MCF 10A (cell line): ENCODE measurements around the gene TNS3. TPM values are rescaled to one million over a fixed set of nuclear protein-coding genes. Genes with fewer than 3 reads are reported as not detected.

ENCODE experiments used
- BruUV-seq: library from RNA; stranded (reverse); fragments of 400-500 nt; replicated peaks from 2 replicates; lab custom pipeline; 2021; lab: Mats Ljungman, UMichigan
- CTCF ChIA-PET: fragments of 300-600 bp; sonication (Branson Sonifier 250); formaldehyde crosslinking; extraction: SDS; loops from one replicate; lab custom pipeline; 2021; ENCODE audit warnings: antibody characterized with exemption, inconsistent platforms; lab: Yijun Ruan, JAX
- POLR2A ChIA-PET: fragments of 300-600, 350-650 bp; sonication (Branson Sonifier 250); formaldehyde crosslinking; extraction: SDS; loops from one replicate; lab custom pipeline; 2020; ENCODE audit warnings: antibody characterized with exemption, inconsistent platforms; lab: Yijun Ruan, JAX
- DNase-seq: peaks from one replicate; pipeline ENCODE4 v3.0.0-alpha.2; 2018; ENCODE audit not compliant: unreplicated experiment
- H3K27ac Mint-ChIP-seq: one replicate; pipeline ENCODE4 v1.8.0; 2022; ENCODE audit warnings: mild to moderate bottlenecking, low read depth, mixed read lengths; ENCODE audit not compliant: unreplicated experiment
- H3K27me3 Mint-ChIP-seq: one replicate; pipeline ENCODE4 v1.8.0; 2022; ENCODE audit warnings: mixed read lengths; ENCODE audit not compliant: insufficient read depth, unreplicated experiment
- H3K36me3 Mint-ChIP-seq: one replicate; pipeline ENCODE4 v1.8.0; 2022; ENCODE audit warnings: mild to moderate bottlenecking, moderate library complexity, mixed read lengths; ENCODE audit not compliant: insufficient read depth, unreplicated experiment
- H3K4me1 Mint-ChIP-seq: one replicate; pipeline ENCODE4 v1.8.0; 2022; ENCODE audit warnings: mixed read lengths; ENCODE audit not compliant: insufficient read depth, unreplicated experiment
- H3K4me3 Mint-ChIP-seq: one replicate; pipeline ENCODE4 v1.8.0; 2022; ENCODE audit warnings: mild to moderate bottlenecking, moderate library complexity, mixed read lengths; ENCODE audit not compliant: unreplicated experiment
- H3K9me3 Mint-ChIP-seq: one replicate; pipeline ENCODE4 v1.8.0; 2022; ENCODE audit warnings: mixed read lengths; ENCODE audit not compliant: unreplicated experiment
- intact Hi-C: fragments of 100-400 bp; cut with micrococcal nuclease; formaldehyde crosslinking; loops from 2 replicates; pipeline ENCODE4 v1.14.1; 2022
- total RNA-seq: library from RNA; stranded (reverse); gene quantifications from 2 replicates; pipeline ENCODE4 v1.2.3, GENCODE V29; 2022
- TF ChIP-seq, protein P1 (sequence below): fragments of 200-600 bp; IDR thresholded peaks from one replicate; pipeline ENCODE4 v1.8.0; 2022; ENCODE audit warnings: antibody characterized with exemption, mild to moderate bottlenecking; ENCODE audit not compliant: unreplicated experiment

The TNS3 gene
- total RNA-seq, 1 experiment from 2014 or later = 30.1 TPM

DNA sequence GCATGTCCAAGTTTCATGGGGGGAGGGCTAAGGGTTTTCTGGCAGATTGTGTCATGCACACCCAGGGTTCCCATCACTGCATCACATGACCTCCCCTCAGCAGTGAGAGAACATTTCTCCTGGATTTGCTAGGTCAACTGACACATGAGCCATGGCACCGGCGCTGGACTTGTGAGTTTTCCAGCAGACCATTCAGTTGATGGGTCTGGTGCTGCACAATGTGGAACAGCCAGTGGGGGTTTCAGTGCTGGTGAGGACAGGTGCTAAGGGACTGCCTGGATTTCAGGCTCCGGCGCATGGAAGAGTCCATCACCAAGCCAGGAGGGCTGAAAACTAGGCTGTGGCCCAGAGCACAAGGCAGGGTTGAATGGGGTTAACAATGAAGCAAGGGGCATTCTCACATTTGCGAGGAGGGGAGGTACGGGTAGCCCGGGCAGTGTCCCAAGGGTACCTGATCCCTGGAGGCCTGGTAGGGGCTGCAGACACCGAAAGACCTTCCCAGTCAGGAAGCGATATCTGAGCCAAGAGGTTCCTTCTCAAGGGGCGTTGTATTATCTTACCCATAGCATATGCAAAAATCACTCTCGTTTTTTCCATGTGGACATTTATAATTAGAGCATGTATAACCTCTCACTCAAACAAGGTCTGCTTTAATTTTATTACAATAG is 203.0 kb downstream of the TNS3 start:
- TF ChIP-seq, protein P1, sequence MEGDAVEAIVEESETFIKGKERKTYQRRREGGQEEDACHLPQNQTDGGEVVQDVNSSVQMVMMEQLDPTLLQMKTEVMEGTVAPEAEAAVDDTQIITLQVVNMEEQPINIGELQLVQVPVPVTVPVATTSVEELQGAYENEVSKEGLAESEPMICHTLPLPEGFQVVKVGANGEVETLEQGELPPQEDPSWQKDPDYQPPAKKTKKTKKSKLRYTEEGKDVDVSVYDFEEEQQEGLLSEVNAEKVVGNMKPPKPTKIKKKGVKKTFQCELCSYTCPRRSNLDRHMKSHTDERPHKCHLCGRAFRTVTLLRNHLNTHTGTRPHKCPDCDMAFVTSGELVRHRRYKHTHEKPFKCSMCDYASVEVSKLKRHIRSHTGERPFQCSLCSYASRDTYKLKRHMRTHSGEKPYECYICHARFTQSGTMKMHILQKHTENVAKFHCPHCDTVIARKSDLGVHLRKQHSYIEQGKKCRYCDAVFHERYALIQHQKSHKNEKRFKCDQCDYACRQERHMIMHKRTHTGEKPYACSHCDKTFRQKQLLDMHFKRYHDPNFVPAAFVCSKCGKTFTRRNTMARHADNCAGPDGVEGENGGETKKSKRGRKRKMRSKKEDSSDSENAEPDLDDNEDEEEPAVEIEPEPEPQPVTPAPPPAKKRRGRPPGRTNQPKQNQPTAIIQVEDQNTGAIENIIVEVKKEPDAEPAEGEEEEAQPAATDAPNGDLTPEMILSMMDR = no peak
- H3K36me3 Mint-ChIP-seq = peaks cover 23% of the 10 kb centered on the region
- ChIA-PET CTCF (interaction anchor here (0.6 to 1.5 kb wide), 5 partner anchors 42 to 155 kb away, joined by 3 to 7 read pairs (median 4); no protein-coding TSS in a partner anchor), POLR2A (interaction anchor here (1.2 to 2.1 kb wide), 2 partner anchors 17 to 43 kb away, joined by 5 to 8 read pairs; no protein-coding TSS in a partner anchor)
- no peaks in the 10 kb centered on the region for H3K27me3 Mint-ChIP-seq
- no peak overlapping the region for H3K4me3 Mint-ChIP-seq
- peaks cover 26% of the 10 kb centered on the region for H3K4me1 Mint-ChIP-seq
- DNase-seq = no peak
- BruUV-seq = no TSS peak
- intact Hi-C loops = no loop called here
- no peaks in the 10 kb centered on the region for H3K9me3 Mint-ChIP-seq
- no peak overlapping the region for H3K27ac Mint-ChIP-seq

DNA sequence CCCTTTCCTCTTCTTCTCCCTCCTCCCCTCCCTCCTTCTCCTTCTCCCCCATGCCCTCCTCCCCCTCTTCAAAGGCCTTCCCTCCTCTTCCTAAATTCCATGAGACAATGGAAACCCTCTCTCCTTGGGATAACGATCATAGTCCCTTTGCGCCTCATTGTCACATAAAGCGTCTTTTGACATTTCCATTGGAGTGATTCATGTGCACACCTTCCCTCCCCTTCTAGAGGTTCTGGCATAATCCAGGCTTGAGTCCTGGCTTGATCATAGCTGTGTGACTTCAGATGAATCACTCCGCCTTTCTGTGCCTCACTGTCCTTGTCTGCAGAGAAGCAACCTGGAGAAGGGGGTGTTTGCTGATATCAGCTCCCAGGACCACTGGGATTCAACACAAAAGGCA is 204.2 kb downstream of the TNS3 start:
- H3K4me1 Mint-ChIP-seq = peaks cover 26% of the 10 kb centered on the region

DNA sequence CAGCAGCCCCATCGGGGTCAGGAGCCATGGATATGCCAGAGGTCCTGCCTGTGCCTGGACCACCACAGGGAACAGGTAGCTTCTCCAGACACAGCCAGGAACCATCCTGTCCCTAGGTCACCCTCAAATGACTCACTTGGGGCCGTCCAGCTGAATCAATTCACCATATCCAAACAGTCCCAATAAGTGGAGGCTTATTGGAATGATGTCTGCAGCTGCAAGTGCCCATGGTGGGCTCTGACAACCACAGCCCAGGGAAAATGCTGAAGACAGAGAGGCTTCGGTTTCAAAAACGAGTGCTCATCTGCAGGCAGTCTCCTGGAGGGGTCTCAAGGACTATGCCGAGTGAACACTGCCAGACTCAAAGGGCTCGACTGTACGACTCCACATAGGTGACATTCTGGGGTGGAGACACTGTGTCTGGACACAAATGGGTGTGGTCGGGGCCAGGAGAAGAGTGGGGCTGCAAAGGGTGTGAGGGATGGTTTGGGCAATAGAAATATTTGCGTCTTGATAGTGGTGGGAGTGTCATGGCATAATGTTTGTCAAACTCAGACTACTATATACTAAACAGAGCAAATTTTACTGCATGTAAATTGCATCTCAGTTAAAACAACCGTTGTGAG is 204.8 kb downstream of the TNS3 start:
- Mint-ChIP-seq H3K4me1 (peaks cover 32% of the 10 kb centered on the region), H3K27ac (no peak overlapping the region), H3K27me3 (no peaks in the 10 kb centered on the region), H3K4me3 (no peak overlapping the region), H3K36me3 (peaks cover 23% of the 10 kb centered on the region), H3K9me3 (no peaks in the 10 kb centered on the region)
- no TSS peak for BruUV-seq
- no peak for DNase-seq
- POLR2A ChIA-PET = no interaction called here
- TF ChIP-seq, protein P1 = no peak
- CTCF ChIA-PET = no interaction called here
- intact Hi-C loops = no loop called here

More for the DNA sequence above, 204.2 kb downstream of the TNS3 start:
- ChIA-PET CTCF (interaction anchor here (0.6 to 1.5 kb wide), 3 partner anchors 78 to 124 kb away, joined by 3 to 7 read pairs (median 3); no protein-coding TSS in a partner anchor), POLR2A (no interaction called here)
- H3K36me3 Mint-ChIP-seq = peaks cover 26% of the 10 kb centered on the region
- no peak for DNase-seq
- TF ChIP-seq, protein P1 = no peak
- H3K27ac Mint-ChIP-seq = no peak overlapping the region
- H3K4me3 Mint-ChIP-seq = no peak overlapping the region
- intact Hi-C loops = no loop called here
- BruUV-seq = no TSS peak
- no peaks in the 10 kb centered on the region for H3K9me3 Mint-ChIP-seq
- H3K27me3 Mint-ChIP-seq = no peaks in the 10 kb centered on the region

DNA sequence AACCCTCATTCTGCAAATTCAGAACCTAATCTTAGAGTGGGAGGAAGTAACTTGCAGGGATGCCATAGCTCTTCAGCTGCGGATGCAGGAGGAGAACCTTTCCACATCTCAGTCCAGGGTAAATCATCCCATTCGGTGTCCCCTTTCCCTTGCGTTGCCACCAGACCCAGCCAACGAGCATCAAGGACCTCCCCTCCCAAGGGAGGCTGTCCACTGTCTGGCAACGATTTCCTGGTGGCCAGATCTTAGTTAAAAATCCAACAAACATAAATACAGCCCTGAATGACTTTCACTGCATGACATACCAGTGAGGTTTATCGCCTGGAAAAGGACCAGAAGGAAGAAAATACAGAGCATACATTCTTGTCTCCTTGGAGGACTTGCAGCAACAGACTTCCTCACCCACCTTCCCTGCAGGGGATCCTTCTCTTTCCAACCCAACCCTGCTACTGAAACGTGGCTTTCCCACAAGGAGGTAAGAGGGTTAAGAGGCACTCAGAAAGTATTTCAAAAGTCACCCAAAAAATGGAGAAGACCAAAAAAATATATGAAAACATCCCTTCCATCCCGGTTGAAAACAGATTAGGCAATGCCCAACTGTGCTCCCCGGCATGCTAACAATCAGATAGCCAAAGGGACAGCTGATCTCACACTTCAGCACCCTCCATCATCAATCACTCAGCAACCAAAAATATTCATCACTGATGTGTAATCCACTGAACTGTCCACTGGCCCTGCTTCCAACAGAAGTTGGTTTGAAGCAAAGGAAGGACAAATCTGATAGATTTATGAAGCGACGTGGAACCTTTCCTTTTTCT is 206.6 kb downstream of the TNS3 start:
- Mint-ChIP-seq H3K27ac (no peak overlapping the region), H3K4me1 (peaks cover 39% of the 10 kb centered on the region), H3K9me3 (no peaks in the 10 kb centered on the region), H3K4me3 (no peak overlapping the region), H3K27me3 (no peaks in the 10 kb centered on the region), H3K36me3 (peaks cover 25% of the 10 kb centered on the region)
- no peak for DNase-seq
- no TSS peak for BruUV-seq
- CTCF ChIA-PET = no interaction called here
- TF ChIP-seq, protein P1 = no peak
- intact Hi-C loops = no loop called here
- POLR2A ChIA-PET = no interaction called here
